Measurements from ENCODE around the gene MYO9A.

DNA sequence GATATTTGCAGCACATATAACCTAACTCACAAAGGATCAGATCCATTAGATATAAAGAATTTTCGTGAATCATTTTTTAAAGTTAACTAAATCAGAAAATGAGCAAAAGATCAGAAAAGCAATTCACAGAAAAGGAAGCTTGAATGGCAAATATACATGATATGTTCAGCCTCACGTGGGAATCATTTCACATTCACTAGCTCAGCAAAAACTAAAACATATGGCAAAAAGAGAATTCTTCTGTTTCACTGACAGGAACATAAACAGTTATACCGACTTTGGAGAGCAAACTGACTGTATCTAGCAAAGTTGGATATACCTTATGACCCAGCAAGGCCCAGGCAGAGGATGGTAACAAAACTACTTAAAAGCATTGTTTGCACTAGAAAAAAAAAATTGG is 341.6 kb downstream of the MYO9A start:
- TF ChIP-seq POLR2AphosphoS5 (IDR thresholded peaks at IDR 0.05; ENCODE audit: low read depth, low read length) (no peak), POLR2A (IDR thresholded peaks at IDR 0.05; ENCODE audit: low read depth, low read length) (no peak)

All from GM12892 (cell line).